Mesothelial cell of epicardium (in vitro differentiated cells): ENCODE results near the gene RLBP1. TPM values are rescaled to one million over a fixed set of nuclear protein-coding genes. Genes with fewer than 3 reads are reported as not detected.

Source experiments
- DNase-seq, 2 experiments: peaks; one replicate each; pipeline ENCODE4 v3.0.0; 2021; ENCODE audit warnings: low spot score in 2 of 2; ENCODE audit not compliant: unreplicated experiment in 2 of 2
- H3K27ac Mint-ChIP-seq: 2 replicates; pipeline ENCODE4 v1.8.0; 2021; ENCODE audit warnings: mixed read lengths
- H3K27me3 Mint-ChIP-seq: 2 replicates; pipeline ENCODE4 v1.8.0; 2021; ENCODE audit warnings: low read depth, mixed read lengths
- H3K36me3 Mint-ChIP-seq: 2 replicates; pipeline ENCODE4 v1.8.0; 2021; ENCODE audit warnings: mixed read lengths
- H3K4me1 Mint-ChIP-seq: 2 replicates; pipeline ENCODE4 v1.8.0; 2021; ENCODE audit warnings: mixed read lengths
- H3K4me3 Mint-ChIP-seq: 2 replicates; pipeline ENCODE4 v1.8.0; 2021; ENCODE audit warnings: mild to moderate bottlenecking, moderate library complexity, mixed read lengths
- H3K9me3 Mint-ChIP-seq: 2 replicates; pipeline ENCODE4 v1.8.0; 2021; ENCODE audit warnings: mixed read lengths
- CTCF ChIP-seq: fragments of 200-600 bp; sonication (generic); IDR thresholded peaks from one replicate; pipeline ENCODE4 v1.5.0; 2021; ENCODE audit warnings: antibody characterized with exemption; ENCODE audit not compliant: unreplicated experiment
- total RNA-seq: library from RNA; stranded (reverse); gene quantifications from 3 replicates; pipeline ENCODE4 v1.2.1, GENCODE V29; 2021

The RLBP1 gene
- total RNA-seq, 1 donor from 2014 or later: not detected

GRCh38 chr15:89163271-89164055 lies 57.9 kb downstream of the RLBP1 start:
- no peak for DNase-seq
- no peak for TF ChIP-seq CTCF
- no peaks in the 10 kb centered on the region for H3K27me3 Mint-ChIP-seq
- peaks cover 25% of the 10 kb centered on the region for H3K4me1 Mint-ChIP-seq
- no peak overlapping the region for H3K4me3 Mint-ChIP-seq
- no peaks in the 10 kb centered on the region for H3K9me3 Mint-ChIP-seq
- no peak overlapping the region for H3K27ac Mint-ChIP-seq
- H3K36me3 Mint-ChIP-seq: peaks cover 1% of the 10 kb centered on the region

- DNase-seq: no peak
- TF ChIP-seq CTCF: no peak
- H3K9me3 Mint-ChIP-seq: no peaks in the 10 kb centered on the region
- no peak overlapping the region for H3K27ac Mint-ChIP-seq
- no peaks in the 10 kb centered on the region for H3K27me3 Mint-ChIP-seq
- H3K4me3 Mint-ChIP-seq: no peak overlapping the region
- peaks cover 14% of the 10 kb centered on the region for H3K4me1 Mint-ChIP-seq
- H3K36me3 Mint-ChIP-seq: peaks cover 6% of the 10 kb centered on the region
Observed at GRCh38 chr15:89161666-89162065, 59.7 kb downstream of the RLBP1 start.

Other genes with a start within 250 kb of the RLBP1 start
- 33.7 to 39.7 TPM (median 39.1 TPM) in 3 replicates for gene ABHD2, start 133.1 kb downstream of the RLBP1 start, total RNA-seq
- gene FANCI, start 22.4 kb upstream of the RLBP1 start, total RNA-seq: 36.3 to 41.9 TPM (median 37.2 TPM) in 3 replicates
- 62.6 to 71.6 TPM (median 68.2 TPM) in 3 replicates for gene POLG, start 113.2 kb upstream of the RLBP1 start, total RNA-seq